DMS79 treated with DMSO at 0.1 percent for 48 hours (cell line): ENCODE data around the gene NEMP2.
"Not testable (repeated sequence)": the region's sequence is repeated elsewhere in the genome, so short reads cannot be mapped to it uniquely, and the experiment has no call there.

Source experiments
- DNase-seq: peaks from one replicate; lab custom pipeline; 2025; lab: John Stamatoyannopoulos, UW

NEMP2 gene

GRCh38 chr2:190526105-190526750 lies 8.3 kb downstream of the NEMP2 start:
- DNase-seq = no peak

- no peak for DNase-seq
These were observed 9.6 kb downstream of the NEMP2 start for GRCh38 chr2:190524928-190525327.

DNA sequence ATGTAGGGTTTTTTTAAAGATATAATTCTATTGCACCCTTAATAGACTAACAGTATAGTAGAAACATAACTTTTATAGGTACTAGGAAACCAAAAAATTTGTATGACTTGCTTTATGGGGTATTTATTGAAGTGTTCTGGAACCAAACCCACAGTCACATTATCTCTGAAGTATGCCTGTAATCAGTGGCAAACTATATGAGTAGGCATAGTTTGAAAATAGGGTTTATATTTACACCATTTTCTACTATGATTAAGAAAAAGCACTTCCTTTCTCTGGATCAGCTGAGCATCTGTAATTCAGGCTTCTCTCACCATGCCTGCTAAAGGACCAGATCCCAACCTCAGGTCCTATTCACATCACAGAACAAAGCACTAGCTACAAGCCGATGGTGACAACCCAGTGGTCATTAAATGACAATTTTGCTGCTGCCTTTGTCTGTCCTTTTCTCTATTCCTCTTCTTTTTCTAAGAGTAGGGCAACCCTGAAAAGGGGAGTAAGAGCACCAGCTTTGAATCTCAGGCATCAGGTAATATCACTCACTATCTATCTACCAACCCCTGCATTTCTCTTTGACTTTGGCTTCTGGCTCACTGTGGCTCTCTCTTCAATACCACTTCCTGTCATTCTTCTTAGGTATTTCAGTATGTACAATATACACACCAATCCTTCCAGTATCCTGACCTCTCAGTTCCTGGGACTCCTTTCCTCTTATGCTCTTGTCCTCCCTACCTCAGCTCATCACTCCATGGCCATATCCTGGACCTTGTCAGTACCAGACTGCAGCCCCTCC lies 14.4 kb downstream of the NEMP2 start:
- DNase-seq = no peak

- no peak for DNase-seq
These were observed 17.1 kb downstream of the NEMP2 start for GRCh38 chr2:190517468-190517867.

DNA sequence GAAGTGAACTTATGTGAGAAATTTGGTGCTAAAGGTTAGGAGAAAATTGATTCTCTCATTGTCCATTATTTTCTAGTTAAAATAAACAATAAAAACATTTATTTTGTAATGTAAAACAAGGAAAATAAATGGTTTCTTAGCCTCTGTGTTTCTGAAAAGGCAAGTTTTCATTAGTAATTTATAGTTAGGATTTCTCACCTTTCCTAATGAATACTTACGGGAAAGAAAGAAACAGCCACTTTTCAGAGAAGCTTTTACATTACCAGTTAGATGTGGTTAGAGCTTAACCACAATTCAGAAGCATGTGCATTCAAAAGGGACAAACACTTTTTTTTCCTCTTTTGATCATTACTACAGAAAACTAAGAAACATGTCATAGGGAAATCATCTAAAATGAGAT lies 18.8 kb downstream of the NEMP2 start:
- DNase-seq = no peak

- no peak for DNase-seq
These were observed 19.8 kb downstream of the NEMP2 start for GRCh38 chr2:190514676-190515075.

DNA sequence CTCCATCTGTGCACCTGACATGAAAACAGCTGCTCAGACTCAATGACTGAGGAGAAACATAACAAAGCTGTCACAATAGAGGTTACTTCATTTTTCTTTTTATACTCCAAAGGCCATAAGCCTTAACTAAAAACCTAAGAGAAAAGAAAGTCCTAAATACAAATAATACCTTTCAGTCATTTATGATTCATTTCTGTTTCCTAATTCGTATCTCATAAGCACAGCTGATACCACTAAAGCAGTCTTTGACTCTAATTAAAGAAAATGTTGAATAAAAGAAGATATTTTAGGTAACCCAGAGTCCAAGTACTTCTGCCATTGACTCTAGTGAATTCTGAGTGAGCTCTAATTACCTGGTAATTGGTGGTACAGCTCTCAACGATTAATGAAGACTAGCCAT lies 20.6 kb downstream of the NEMP2 start:
- DNase-seq = no peak

- DNase-seq = no peak
These were observed 21.9 kb downstream of the NEMP2 start for GRCh38 chr2:190512539-190513095.

DNA sequence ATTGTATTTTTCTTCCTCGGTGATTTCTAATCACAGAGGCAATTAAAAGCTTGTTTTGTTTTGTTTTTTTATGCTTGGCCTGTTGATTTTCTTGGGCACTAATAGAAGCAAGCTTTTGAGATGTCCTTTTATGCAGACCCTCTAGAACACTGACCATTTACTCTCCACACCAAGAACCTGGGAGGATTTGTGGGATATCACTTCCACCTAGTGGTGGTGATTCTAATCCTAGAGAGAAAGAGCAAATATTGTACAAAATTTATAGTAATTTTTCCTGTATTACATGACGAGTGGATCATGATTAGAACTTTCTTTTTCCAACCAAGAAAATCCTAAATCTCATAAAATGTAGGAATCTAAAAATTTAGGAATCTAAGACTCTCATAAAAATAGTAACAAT lies 23.4 kb downstream of the NEMP2 start:
- peak; percentile 33 for DNase-seq

GRCh38 chr2:190509895-190510294 lies 24.6 kb downstream of the NEMP2 start:
- DNase-seq = not testable (repeated sequence)

DNA sequence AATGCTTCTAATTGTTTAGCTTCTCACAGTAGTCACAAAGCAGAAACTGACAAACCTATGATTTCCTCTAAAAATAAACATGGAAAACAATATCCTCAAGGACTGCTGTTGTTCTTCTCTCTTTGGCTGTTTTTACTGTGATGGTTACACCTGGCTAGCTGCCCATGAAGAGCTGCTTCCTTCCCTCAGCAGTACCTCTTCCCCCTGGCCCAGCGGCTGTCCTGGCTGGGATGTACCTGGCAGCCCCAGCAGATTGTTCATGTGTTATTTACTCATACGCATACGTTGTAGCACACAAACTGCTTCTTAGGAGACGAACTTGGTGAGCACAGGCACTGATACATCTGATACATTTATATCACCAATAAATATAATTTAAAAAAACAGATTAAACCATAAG lies 27.4 kb downstream of the NEMP2 start:
- peak; percentile 54 for DNase-seq

DNA sequence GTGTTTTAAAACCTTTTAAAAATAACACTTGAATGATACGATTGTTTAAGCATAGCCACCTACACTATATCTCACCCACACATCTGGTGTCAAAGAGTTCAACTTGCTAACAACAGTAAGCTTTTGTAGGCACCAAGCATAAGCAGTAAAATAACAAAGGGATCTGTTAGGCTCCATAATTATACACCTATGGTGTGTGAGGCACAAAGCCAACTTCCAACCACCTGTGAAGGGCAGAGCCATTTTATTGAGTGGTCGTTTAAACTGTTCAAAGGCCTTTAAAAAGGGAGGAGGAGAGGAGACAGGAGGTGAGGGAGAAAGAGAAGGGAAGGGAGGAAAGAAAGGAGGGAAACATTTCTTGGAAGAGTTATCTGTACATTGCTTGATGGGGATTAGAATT lies 27.9 kb downstream of the NEMP2 start:
- peak; percentile 53 for DNase-seq

DNA sequence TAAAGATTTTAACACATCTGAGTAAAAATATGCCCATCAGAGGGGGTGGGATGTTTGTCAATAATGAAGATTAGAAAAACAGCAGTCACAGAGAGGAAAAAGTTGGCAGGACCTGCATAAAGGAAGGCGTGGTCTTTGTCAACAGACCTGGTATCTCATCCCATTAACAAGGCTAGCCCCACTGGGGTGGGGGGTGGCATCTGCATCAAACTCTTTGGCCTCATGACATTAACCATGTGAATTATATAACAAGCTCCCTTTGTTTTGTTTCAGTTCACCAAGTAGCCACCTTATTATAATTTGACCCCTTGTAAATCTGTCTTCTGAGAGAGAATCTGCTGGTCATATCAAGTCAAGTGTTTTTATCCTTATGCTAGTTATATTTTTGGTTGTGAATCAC lies 28.8 kb downstream of the NEMP2 start:
- DNase-seq = no peak

DNA sequence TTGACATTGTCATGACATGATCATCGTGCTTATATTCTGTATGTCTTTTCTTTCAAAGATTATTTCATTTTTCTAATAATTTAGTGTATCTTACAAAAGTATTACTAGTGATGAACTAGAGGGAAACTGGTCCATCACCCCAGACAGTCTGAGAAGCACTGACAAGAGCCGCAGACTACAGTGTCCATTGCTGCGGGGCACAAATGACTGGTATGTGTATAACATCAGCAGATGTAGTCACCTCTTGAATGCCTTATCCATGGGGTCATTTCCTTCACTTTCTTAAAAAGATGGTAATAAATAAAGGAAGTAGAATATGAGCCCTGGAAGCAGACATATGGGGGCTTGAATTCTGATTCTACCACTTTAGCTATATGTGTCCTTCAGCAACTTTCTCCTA lies 29.6 kb downstream of the NEMP2 start:
- no peak for DNase-seq

DNA sequence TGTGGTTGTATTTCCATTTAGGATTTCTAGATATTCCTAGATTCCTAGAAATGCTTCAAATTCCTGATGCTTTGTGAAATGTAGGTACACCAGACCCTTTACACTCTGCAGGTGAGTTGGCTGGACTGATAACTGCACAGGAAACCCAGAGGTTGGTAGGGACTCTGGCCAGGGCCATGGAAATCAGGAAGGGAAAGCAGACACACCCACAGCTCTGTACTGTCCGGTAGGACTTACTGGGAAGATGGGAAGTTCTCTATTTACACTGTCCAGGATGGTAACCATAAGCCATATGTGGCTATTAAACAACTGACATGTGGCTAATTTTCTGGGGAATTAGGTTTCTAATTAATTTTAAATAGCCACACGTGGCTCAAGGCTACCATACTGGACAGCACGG lies 31.4 kb downstream of the NEMP2 start:
- no peak for DNase-seq

DNA sequence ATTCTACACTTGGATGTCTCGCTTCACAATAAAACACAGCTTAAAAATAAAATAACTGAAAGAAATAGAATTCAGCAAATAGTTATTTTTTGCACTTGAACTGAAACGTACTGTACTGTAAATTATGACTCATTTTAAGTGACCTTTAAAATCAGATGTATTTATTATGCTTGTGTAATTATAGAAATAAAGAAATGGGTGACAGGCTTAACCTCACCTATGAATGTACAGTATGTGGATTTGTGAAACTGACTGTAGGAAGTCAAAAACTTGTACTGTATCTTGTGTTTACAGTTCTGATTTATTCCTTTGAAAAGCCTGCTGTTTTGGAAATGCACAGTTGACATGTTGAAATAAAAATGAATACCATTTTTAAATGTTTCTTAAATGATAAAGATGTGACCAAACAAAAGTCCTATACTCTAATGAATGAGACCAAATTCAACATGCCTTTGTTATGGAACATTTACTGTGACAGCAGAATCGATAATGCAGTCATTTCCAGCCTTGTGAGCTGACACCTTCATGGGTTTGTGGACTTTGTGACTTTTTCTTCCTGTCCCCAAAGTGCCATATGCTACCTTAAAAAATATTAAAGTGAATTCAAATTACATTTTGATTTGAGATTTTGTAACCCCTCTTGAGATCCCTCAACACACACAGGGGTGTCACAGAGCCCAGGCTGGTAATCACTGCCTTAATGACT lies 32.7 kb downstream of the NEMP2 start:
- DNase-seq = no peak

DNA sequence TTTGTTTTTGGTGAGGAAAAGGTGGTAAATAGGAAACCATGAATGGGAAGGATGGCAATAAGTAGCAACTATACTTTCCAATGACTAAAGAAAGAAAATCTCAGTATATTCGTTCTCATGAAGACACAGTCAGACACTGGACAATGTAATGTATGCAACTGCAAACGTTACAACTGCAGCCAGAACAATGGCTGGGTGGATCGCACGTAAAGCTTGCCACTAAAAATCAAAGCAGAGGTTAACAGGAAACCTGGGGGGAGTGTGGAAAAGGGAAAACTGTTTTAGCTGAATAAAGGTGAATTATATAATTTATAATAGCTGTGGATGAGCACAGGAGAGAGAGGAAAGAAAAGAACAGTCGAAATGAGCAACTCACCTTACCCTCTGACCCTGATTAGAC lies 33.3 kb downstream of the NEMP2 start:
- no peak for DNase-seq

DNA sequence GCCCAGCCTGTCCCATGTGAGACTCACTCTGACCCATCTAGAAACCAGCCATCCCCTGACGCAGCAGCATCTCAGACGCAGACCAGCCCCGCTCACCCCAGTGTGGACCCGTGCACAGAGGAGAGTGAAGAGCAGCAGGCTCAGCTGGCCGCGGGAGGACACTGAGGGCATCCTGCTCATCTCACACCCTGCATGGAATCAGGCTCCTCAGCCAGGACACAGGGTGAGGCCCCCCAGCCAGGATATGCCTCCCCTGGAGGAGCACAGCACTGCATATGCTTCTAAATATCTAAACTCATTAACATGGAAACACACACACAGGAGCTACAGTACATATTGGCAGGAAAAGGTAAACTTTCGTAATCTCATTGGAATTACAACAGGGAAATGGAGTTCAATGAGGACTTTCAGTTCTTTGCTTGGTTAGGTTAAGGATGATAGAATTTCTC lies 34.4 kb downstream of the NEMP2 start:
- no peak for DNase-seq

- DNase-seq = no peak
These were observed 35.2 kb downstream of the NEMP2 start for GRCh38 chr2:190499273-190499672.

DNA sequence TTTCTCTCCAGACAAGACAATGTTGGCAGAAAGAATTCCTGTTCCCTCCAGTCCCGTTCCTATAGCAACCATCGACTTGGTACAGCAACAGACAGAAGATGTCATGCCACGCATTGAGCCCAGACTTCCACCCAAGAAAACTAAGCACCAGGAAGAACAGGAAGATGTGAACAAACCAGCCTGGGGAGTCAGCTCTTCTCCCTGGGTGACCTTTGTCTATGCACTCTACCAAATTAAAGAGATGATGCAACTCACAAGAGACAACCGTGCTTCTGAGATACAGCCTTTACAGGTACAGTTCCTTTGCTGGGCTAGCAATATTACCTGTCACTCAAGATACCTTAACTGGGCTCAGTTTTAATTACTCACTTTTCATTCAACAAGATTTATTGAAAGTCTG lies 37.1 kb downstream of the NEMP2 start:
- no peak for DNase-seq

DNA sequence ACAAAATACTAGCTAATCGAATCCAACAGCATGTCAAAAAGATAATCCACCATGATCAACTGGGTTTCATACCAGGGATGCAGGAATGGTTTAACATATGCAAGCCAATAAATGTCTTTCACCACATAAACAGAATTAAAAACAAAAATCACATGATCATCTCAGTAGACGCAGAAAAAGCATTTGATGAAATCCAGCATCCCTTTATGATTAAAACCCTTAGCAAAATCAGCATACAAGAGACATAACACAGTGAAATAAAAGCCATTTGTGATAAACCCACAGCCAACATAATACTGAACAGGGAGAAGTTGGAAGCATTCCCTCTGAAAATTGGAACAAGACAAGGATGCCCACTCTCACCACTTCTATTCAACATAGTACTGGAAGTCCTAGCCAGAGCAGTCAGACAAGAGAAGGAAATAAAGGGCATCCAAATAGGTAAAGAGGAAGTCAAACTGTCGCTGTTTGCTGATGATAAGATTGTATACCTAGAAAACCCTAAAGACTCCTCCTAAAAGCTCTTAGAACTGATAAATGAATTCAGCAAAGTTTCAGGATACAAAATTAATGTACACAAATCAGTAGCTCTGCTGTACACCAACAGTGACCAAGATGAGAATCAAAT lies 39.8 kb downstream of the NEMP2 start:
- not testable (repeated sequence) for DNase-seq

- no peak for DNase-seq
These were observed 41.4 kb downstream of the NEMP2 start for GRCh38 chr2:190493095-190493494.
